Osteoblast (primary cell): ENCODE measurements around the gene FAM83C. TPM values are rescaled to one million over a fixed set of nuclear protein-coding genes. Genes with fewer than 3 reads are reported as not detected.

ENCODE experiments used
- DNase-seq: peaks from one replicate; pipeline ENCODE4 v3.0.0; 2011; ENCODE audit warnings: low spot score, mixed read lengths; ENCODE audit not compliant: insufficient read length; ENCODE audit errors: missing footprints
- H2AFZ ChIP-seq: 2 replicates; pipeline ENCODE4 v1.6.0; 2011; ENCODE audit warnings: mild to moderate bottlenecking, low read length
- H3K27ac ChIP-seq: 2 replicates; pipeline ENCODE4 v1.5.1; 2011; ENCODE audit warnings: mild to moderate bottlenecking, low read depth, low read length, moderate library complexity
- H3K27me3 ChIP-seq: 2 replicates; pipeline ENCODE4 v1.6.0; 2012; ENCODE audit warnings: mild to moderate bottlenecking, control low read depth, inconsistent platforms, low read length, moderate library complexity; ENCODE audit not compliant: insufficient read depth
- H3K36me3 ChIP-seq: 2 replicates; pipeline ENCODE4 v1.5.1; 2011; ENCODE audit warnings: mild to moderate bottlenecking, low read length, control low read depth, moderate library complexity; ENCODE audit not compliant: insufficient read depth
- H3K4me1 ChIP-seq: 2 replicates; pipeline ENCODE4 v1.5.1; 2011; ENCODE audit warnings: mild to moderate bottlenecking, low read length, control low read depth, moderate library complexity; ENCODE audit not compliant: insufficient read depth
- H3K4me2 ChIP-seq: 2 replicates; pipeline ENCODE4 v1.6.0; 2011; ENCODE audit warnings: mild to moderate bottlenecking, low read length; ENCODE audit not compliant: insufficient read depth
- H3K4me3 ChIP-seq: fragments of 200-600 bp; sonication (generic); 3 replicates; pipeline ENCODE4 v1.5.1; 2012; ENCODE audit warnings: mild to moderate bottlenecking, low read length, inconsistent platforms; ENCODE audit not compliant: insufficient read depth
- H3K79me2 ChIP-seq: 2 replicates; pipeline ENCODE4 v1.6.0; 2012; ENCODE audit warnings: mild to moderate bottlenecking, low read length, control low read depth, inconsistent platforms; ENCODE audit not compliant: insufficient read depth
- H3K9me3 ChIP-seq: 2 replicates; pipeline ENCODE4 v1.5.1; 2011; ENCODE audit warnings: low read depth, low read length, control low read depth
- H4K20me1 ChIP-seq: 2 replicates; pipeline ENCODE4 v1.6.0; 2012; ENCODE audit warnings: mild to moderate bottlenecking, low read length, control low read depth; ENCODE audit not compliant: insufficient read depth
- total RNA-seq: library from RNA; depleted of rRNA; stranded (reverse); fragments of >200 nt; gene quantifications from 2 replicates; pipeline ENCODE4 v1.2.3, GENCODE V29; 2012
- TF ChIP-seq, protein P1 (sequence below): IDR thresholded peaks from 2 replicates; pipeline ENCODE4 v1.5.1; 2011; ENCODE audit warnings: mild to moderate bottlenecking, low read depth, low read length, moderate library complexity; ENCODE audit errors: extremely low read depth

FAM83C gene
- total RNA-seq, 1 donor: not detected

DNA sequence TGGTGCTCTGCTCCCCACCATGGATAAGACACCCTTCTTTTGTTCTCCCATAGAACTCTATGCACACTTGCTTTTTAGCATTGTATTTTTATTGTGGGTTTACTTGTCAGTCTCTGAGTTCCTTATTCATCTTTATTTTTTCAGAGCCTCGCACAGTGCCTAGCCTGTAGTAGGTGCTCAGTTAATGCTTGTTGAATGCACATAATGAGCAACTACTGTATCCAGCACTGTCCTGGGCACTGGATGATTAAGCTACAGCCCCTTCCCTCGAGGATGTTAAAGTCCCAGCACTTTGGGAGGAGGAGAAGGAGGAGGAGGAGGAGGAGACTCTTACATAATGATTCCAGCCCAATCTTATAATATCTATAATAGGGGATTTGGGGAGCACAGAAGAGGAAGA lies 48.9 kb downstream of the FAM83C start:
- Histone ChIP-seq H2AFZ (no peak overlapping the region), H3K4me3 (no peak overlapping the region), H3K36me3 (no peaks in the 10 kb centered on the region), H4K20me1 (peaks cover 5% of the 10 kb centered on the region), H3K4me1 (no peaks in the 10 kb centered on the region), H3K27ac (no peak overlapping the region), H3K4me2 (no peak overlapping the region), H3K9me3 (no peaks in the 10 kb centered on the region), H3K27me3 (no peaks in the 10 kb centered on the region), H3K79me2 (no peaks in the 10 kb centered on the region)
- TF ChIP-seq, protein P1, sequence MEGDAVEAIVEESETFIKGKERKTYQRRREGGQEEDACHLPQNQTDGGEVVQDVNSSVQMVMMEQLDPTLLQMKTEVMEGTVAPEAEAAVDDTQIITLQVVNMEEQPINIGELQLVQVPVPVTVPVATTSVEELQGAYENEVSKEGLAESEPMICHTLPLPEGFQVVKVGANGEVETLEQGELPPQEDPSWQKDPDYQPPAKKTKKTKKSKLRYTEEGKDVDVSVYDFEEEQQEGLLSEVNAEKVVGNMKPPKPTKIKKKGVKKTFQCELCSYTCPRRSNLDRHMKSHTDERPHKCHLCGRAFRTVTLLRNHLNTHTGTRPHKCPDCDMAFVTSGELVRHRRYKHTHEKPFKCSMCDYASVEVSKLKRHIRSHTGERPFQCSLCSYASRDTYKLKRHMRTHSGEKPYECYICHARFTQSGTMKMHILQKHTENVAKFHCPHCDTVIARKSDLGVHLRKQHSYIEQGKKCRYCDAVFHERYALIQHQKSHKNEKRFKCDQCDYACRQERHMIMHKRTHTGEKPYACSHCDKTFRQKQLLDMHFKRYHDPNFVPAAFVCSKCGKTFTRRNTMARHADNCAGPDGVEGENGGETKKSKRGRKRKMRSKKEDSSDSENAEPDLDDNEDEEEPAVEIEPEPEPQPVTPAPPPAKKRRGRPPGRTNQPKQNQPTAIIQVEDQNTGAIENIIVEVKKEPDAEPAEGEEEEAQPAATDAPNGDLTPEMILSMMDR: no peak
- no peak for DNase-seq

GRCh38 chr20:35240811-35241293 lies 51.4 kb downstream of the FAM83C start:
- TF ChIP-seq, protein P1: no peak
- Histone ChIP-seq H3K36me3 (no peaks in the 10 kb centered on the region), H3K79me2 (no peaks in the 10 kb centered on the region), H3K4me2 (no peak overlapping the region), H4K20me1 (peaks cover 5% of the 10 kb centered on the region), H2AFZ (no peak overlapping the region), H3K27me3 (no peaks in the 10 kb centered on the region), H3K4me3 (no peak overlapping the region), H3K4me1 (no peaks in the 10 kb centered on the region), H3K9me3 (no peaks in the 10 kb centered on the region), H3K27ac (no peak overlapping the region)
- no peak for DNase-seq

DNA sequence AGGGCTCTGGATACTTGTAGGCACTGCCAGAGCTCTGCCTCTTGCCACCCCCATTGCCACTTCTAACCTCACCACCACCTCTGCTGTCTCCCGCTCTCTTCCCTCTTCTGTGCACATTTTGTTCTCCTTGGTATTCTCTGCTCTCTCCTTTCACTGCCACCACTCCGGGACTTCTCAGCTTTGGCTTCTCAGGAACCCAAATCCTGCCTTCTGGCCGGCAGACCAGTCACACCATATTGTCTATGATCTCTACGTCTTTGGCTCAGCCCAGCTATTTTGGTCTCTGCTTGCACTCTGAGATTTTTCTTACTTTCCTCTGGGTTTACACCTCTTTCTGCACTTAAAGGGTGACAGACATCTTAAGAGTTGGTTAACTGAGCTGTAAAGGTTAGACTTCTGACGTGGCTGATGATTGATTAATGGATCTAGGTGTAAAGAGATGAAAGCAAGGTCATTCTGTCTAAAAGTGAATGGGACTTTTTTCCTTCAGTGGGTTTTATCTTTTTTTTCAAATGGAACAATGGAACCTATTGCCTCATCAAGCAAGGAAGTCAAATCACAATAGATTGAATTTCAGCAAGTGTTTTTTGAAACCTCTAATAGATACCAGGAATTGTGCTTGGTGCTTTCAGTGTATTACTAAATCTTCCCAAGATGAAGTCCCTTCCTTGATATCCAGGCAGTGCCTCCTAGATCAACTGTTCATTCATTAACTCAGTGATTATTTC lies 52.0 kb downstream of the FAM83C start:
- H3K27me3 ChIP-seq: no peaks in the 10 kb centered on the region
- no peak for DNase-seq
- no peaks in the 10 kb centered on the region for H3K4me1 ChIP-seq
- H3K27ac ChIP-seq: no peak overlapping the region
- no peak overlapping the region for H3K4me2 ChIP-seq
- H3K79me2 ChIP-seq: no peaks in the 10 kb centered on the region
- TF ChIP-seq, protein P1: no peak
- no peak overlapping the region for H2AFZ ChIP-seq
- H3K9me3 ChIP-seq: no peaks in the 10 kb centered on the region
- peaks cover 5% of the 10 kb centered on the region for H4K20me1 ChIP-seq
- no peaks in the 10 kb centered on the region for H3K36me3 ChIP-seq
- no peak overlapping the region for H3K4me3 ChIP-seq

- H3K9me3 ChIP-seq: no peaks in the 10 kb centered on the region
- no peaks in the 10 kb centered on the region for H3K79me2 ChIP-seq
- no peak overlapping the region for H2AFZ ChIP-seq
- H4K20me1 ChIP-seq: peaks cover 5% of the 10 kb centered on the region
- no peak overlapping the region for H3K4me3 ChIP-seq
- H3K27ac ChIP-seq: no peak overlapping the region
- H3K27me3 ChIP-seq: no peaks in the 10 kb centered on the region
- TF ChIP-seq, protein P1: no peak
- no peak for DNase-seq
- H3K36me3 ChIP-seq: no peaks in the 10 kb centered on the region
- no peaks in the 10 kb centered on the region for H3K4me1 ChIP-seq
- no peak overlapping the region for H3K4me2 ChIP-seq
These were observed 53.5 kb downstream of the FAM83C start for GRCh38 chr20:35238735-35239134.
